GM18511 (cell line): ENCODE results near the gene TMEM184B.

Source experiments
- ATAC-seq: cut with Tn5 transposase; IDR thresholded peaks from one replicate; pipeline ENCODE4 v1.9.1; 2021; ENCODE audit warnings: mild to moderate bottlenecking, moderate library complexity; ENCODE audit not compliant: unreplicated experiment

Gene TMEM184B

DNA sequence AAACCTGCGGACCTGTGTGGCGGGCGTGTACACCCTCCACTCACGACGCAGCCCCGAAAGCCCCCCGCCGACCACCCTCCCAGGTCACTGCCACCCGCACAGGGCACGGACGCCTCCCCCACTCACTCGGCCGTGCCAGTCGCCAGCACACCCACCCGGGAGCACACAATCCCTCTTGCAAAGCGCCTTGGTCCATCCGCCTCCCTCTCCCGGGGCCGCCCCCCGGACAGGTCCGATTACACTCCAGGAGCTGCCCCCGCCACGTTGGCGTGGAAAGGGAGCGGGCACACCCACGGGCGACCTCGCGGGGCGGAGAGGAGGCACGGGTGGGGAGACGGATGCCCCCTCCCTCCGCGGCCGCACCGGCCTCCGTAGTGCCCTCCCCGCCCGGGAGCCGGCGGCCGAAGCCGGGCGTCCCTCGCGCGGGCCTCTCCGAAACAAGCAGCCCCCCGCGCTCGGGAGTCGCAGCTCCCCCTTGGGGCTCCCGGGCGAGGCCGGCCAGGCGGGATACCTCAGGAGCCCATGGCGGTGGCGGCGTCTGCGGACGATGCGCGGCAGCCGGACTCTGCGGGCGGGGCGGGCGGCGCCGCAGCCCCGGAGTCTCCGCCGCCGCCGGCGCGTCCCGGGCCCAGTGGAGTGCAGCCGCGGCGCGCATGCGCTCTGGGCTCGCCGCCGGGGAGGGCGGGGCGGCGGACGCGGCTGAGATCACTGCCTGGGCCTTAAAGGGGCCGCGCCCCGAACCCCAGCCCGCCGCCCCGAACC lies at the start of gene TMEM184B:
TSS of gene TMEM184B (minus strand) at position 638 of the 762 bp plus-strand sequence. CDS start 25,049 bp downstream, outside the sequence.
- no peak for ATAC-seq

DNA sequence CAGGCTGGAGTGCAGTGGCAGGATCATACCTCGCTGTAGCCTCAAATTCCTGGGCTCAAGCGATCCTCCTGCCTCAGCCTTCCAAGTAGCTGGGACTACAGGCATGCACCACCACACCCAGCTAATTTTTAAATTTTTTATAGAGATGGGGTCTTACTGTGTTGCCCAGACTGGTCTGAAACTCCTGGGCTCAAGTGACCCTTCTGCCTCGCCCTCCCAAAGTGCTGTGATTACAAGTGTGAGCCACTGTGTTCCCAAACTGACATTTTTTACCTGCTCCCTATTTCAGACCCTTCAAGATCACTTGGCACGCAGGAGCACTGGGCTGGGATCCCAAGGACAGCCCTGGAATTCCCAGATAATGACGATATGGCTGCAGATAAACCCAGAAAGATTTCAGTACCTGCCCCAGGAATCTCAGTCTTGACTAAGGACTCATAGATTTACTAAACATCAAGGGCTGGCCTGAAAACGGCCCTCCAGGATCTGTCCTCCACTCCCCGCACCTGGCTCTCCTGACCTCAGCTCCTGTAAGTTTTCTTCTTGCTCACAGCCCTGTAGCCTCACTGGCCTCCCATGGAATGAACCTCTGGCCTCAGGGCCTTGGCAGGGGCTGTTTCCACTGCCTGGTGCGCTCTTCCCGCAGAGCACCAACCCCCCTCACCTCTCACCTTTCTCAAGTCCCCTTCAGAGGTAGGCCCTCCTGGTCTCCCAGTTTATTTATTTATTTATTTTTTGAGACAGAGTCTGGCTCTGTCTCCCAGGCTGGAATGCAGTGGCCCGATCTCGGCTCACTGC lies 48.0 kb upstream of the TMEM184B start:
- ATAC-seq = no peak

- ATAC-seq = no peak
Observed at GRCh38 chr22:38318792-38319773, 46.3 kb upstream of the TMEM184B start.

- no peak for ATAC-seq
Observed at GRCh38 chr22:38317995-38318715, 45.3 kb upstream of the TMEM184B start.

- no peak for ATAC-seq
Observed at GRCh38 chr22:38317122-38317994, 44.5 kb upstream of the TMEM184B start, which contains the start of gene CSNK1E. TSS of gene CSNK1E (minus strand) at chr22:38317433. CDS start at chr22:38314157, 3,276 bp downstream.

GRCh38 chr22:38316364-38317121 lies 43.7 kb upstream of the TMEM184B start:
- ATAC-seq = no peak

- ATAC-seq = no peak
Observed at GRCh38 chr22:38315823-38316363, 43.1 kb upstream of the TMEM184B start.

DNA sequence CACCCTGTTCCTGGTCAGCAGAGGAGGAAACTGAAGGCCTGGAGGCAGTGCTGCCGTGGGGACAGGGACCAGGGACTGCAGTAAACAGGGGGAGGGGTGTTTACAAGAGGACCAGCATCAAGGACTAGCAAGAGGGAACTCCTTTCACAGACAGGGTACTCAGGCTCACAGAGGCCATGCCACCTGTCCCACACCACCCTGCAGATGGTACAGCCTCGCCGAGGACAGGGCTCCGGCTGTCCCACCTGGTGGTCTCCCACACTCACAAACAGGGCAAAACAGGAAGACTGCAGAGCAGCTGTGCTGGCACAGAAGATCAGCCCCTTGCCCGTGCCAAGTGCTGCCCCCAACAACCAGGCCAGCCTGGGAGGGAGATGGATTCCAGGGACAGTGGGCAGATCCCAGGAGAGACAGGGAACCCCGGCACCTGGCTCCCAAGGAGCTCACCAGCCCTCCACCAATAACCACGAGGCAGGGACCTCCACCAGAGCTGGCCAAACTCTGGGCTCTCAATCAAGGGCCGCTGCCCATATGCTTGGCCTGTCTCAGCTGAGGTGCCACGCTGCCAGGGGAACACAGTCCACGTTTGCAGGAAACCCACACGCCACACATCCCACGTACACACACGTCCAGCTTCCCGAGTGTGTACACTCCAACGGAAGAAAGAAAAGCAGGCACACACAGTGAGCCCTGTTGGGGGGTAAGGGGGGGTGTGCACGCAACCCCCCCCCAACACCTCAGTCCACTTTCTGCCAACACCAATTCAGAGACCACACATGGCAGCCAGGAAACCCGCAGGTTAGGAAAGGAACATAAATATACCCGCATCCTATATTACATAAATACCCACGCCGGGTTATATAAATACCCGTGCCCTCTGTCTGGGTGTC lies 42.4 kb upstream of the TMEM184B start:
- no peak for ATAC-seq

DNA sequence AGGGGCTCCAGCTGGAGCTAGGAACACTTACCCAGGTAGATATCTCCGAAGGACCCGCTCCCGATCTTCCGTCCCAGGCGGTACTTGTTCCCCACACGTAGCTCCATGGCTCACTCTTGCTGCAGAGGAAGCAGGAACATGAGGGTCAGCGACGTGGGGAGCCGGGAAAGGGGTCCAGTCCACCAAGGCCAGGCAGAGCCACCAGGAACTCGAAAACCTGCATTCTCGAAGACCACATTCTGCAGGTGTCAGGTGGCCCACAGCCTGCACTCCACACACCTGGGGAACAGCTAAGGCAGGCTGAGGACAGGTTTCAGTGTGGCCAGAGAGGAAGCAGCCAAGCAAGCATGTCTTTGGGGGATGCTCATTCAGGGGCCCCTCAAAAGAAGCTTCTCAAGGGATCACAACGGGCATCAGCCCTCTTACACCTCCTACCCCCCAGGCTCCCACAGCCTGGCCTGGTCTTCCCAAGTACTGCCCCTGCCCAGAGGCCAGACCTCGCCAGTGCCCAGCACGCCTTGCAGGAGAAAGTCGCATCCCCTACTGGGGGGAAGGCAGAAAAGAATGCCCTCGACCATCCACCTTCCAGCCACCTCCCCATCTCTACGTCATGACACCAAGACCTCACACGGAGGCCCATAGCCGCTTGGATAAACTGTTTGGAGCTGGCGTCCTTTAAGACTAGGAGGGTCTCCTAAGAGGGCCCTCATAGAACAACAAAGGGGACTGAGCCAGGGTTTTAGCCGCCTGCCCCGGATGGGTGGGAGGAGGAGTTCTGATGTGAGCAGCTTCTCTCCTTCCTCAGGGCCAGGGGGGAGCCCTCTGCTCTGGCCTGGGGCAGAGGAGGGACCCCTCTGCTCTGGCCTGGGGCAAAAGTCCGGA lies 41.5 kb upstream of the TMEM184B start:
- no peak for ATAC-seq

- ATAC-seq = no peak
Observed at GRCh38 chr22:38313384-38313955, 40.7 kb upstream of the TMEM184B start.

DNA sequence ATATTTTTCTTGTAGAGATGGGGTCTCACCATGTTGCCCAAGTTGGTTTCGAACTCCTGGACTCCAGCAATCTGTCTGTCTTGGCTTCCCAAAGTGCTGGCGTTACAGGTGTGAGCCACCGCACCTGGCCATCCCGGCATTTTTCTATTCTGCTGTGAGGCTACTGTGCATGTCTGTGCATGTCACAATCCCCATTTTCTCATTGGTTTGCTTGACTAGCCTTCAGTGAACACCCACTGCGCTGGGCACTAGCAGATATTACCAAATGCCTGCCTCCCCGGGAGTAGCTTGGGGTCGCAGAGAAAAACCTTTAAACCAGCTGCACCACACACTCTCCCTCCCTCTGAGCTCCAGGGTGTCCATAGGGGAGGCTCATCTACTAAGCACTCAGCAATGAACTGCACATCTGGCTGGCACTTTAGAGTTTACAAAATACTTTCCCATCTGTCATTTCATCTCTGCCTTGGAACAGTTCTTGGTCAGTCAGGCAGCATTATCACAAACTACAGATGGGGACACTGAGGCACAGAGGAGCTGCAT lies 39.5 kb upstream of the TMEM184B start:
- no peak for ATAC-seq

DNA sequence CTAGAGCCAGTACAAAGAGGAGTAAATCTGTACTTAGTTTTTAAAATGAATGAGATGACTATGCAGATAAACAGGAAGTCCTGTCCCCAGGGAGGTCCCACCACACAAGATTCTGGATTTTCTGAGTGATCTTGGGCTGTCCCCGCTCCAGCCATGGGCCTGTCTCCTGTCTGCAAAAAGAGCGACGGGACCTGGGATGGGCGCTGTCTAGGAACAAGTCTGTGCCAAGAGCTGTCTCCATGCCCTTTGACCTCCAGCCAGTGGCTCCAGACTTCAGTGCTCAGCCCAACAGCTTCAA lies 38.5 kb upstream of the TMEM184B start:
- ATAC-seq = no peak

- no peak for ATAC-seq
Observed at GRCh38 chr22:38310518-38311322, 37.9 kb upstream of the TMEM184B start.

- ATAC-seq = no peak
Observed at GRCh38 chr22:38309614-38310517, 37.1 kb upstream of the TMEM184B start.
